Neural progenitor cell (in vitro differentiated cells): ENCODE results near the gene CDKL4. TPM values are rescaled to one million over a fixed set of nuclear protein-coding genes. Genes with fewer than 3 reads are reported as not detected.
"Not testable (repeated sequence)": the region's sequence is repeated elsewhere in the genome, so short reads cannot be mapped to it uniquely, and the experiment has no call there.

ENCODE experiments used
- DNase-seq: peaks from one replicate; pipeline ENCODE4 v3.0.0-alpha.2; 2016; ENCODE audit warnings: low spot score
- H2AFZ ChIP-seq: fragments of 200-600 bp; sonication (generic); replicated peaks from 2 replicates; pipeline ENCODE4 v1.6.1; 2016; ENCODE audit warnings: antibody characterized with exemption
- H3F3A ChIP-seq: fragments of 200-600 bp; sonication (generic); 2 replicates; pipeline ENCODE4 v1.6.1; 2016; ENCODE audit warnings: antibody characterized with exemption, low read depth
- H3K27ac ChIP-seq: fragments of 200-600 bp; sonication (generic); 2 replicates; pipeline ENCODE4 v1.5.1; 2016; ENCODE audit warnings: mild to moderate bottlenecking
- H3K27me3 ChIP-seq: fragments of 200-600 bp; sonication (generic); 2 replicates; pipeline ENCODE4 v1.6.1; 2016; ENCODE audit warnings: mild to moderate bottlenecking, moderate library complexity
- H3K36me3 ChIP-seq: fragments of 200-600 bp; sonication (generic); 2 replicates; pipeline ENCODE4 v1.5.1; 2016
- H3K4me1 ChIP-seq: fragments of 200-600 bp; sonication (generic); 2 replicates; pipeline ENCODE4 v1.6.1; 2016; ENCODE audit warnings: mixed run types
- H3K4me2 ChIP-seq: fragments of 200-600 bp; sonication (generic); 2 replicates; pipeline ENCODE4 v1.6.1; 2016
- H3K4me3 ChIP-seq: fragments of 200-600 bp; sonication (generic); 2 replicates; pipeline ENCODE4 v1.5.1; 2016
- H3K79me2 ChIP-seq: fragments of 200-600 bp; sonication (generic); 2 replicates; pipeline ENCODE4 v1.6.1; 2016; ENCODE audit warnings: low read depth
- H3K9ac ChIP-seq: fragments of 200-600 bp; sonication (generic); 2 replicates; pipeline ENCODE4 v1.6.1; 2016
- H3K9me3 ChIP-seq: fragments of 200-600 bp; sonication (generic); 2 replicates; pipeline ENCODE4 v1.5.1; 2016; ENCODE audit warnings: low read depth
- H4K20me1 ChIP-seq: fragments of 200-600 bp; sonication (generic); 2 replicates; pipeline ENCODE4 v1.6.1; 2016; ENCODE audit warnings: low read depth
- H3K27ac Mint-ChIP-seq: 3 replicates; pipeline ENCODE4 v1.8.0; 2021; ENCODE audit warnings: mixed read lengths
- H3K27me3 Mint-ChIP-seq: 2 replicates; pipeline ENCODE4 v1.8.0; 2022; ENCODE audit warnings: low read depth, mild to moderate bottlenecking, inconsistent platforms, moderate library complexity, mixed read lengths; ENCODE audit not compliant: insufficient read depth
- H3K36me3 Mint-ChIP-seq: 3 replicates; pipeline ENCODE4 v1.8.0; 2021; ENCODE audit warnings: mixed read lengths
- H3K4me1 Mint-ChIP-seq: 3 replicates; pipeline ENCODE4 v1.8.0; 2021; ENCODE audit warnings: mixed read lengths
- H3K4me3 Mint-ChIP-seq: 3 replicates; pipeline ENCODE4 v1.8.0; 2021; ENCODE audit warnings: mild to moderate bottlenecking, moderate library complexity, mixed read lengths
- H3K9me3 Mint-ChIP-seq: 3 replicates; pipeline ENCODE4 v1.8.0; 2020; ENCODE audit warnings: mixed read lengths
- EZH2 ChIP-seq: fragments of 200-600 bp; sonication (generic); IDR thresholded peaks from 2 replicates; pipeline ENCODE4 v1.6.1; 2017; ENCODE audit warnings: antibody characterized with exemption, mild to moderate bottlenecking, moderate library complexity
- EZH2phosphoT487 ChIP-seq: fragments of 200-600 bp; sonication (generic); IDR thresholded peaks from 2 replicates; pipeline ENCODE4 v1.6.1; 2017; ENCODE audit warnings: antibody characterized with exemption
- total RNA-seq: library from RNA; depleted of rRNA; stranded (reverse); fragments of >200 nt; gene quantifications from 2 replicates; pipeline ENCODE4 v1.2.3, GENCODE V29; 2015; ENCODE audit warnings: low replicate concordance
- TF ChIP-seq, protein P1 (sequence below): fragments of 200-600 bp; sonication (generic); IDR thresholded peaks from 2 replicates; pipeline ENCODE4 v1.5.1; 2017; ENCODE audit warnings: antibody characterized with exemption, mild to moderate bottlenecking

CDKL4 gene
- total RNA-seq, 1 donor from 2014 or later = not detected

DNA sequence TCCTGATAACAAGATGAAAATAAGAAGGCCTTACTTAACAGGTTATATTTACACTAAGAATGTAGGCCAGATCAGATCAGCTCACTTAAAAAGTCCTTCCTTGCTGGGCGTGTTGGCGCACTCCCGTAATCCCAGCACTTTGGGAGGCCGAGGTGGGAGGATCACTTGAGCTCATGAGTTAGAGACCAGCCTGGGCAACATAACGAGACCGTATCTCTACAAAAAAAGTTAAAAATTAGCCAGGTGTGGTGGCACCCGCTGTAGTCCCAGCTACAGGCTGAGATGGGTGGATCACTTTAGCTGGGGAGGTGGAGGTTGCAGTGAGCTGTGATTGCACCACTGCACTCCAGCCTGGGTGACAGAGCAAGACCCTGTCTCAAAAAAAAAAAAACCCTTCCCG lies 69.7 kb downstream of the CDKL4 start:
- Histone ChIP-seq H4K20me1 (no peaks in the 10 kb centered on the region), H3K4me2 (no peak overlapping the region), H3K9ac (no peak overlapping the region), H2AFZ (no peak overlapping the region), H3K4me1 (no peaks in the 10 kb centered on the region), H3K79me2 (no peaks in the 10 kb centered on the region), H3F3A (no peaks in the 10 kb centered on the region), H3K9me3 (no peaks in the 10 kb centered on the region), H3K4me3 (no peak overlapping the region), H3K27me3 (no peaks in the 10 kb centered on the region), H3K27ac (no peak overlapping the region), H3K36me3 (no peaks in the 10 kb centered on the region)
- Mint-ChIP-seq H3K36me3 (no peaks in the 10 kb centered on the region), H3K27ac (no peak overlapping the region), H3K27me3 (no peaks in the 10 kb centered on the region), H3K9me3 (no peaks in the 10 kb centered on the region), H3K4me3 (no peak overlapping the region), H3K4me1 (peaks cover 5% of the 10 kb centered on the region)
- no peak for DNase-seq
- TF ChIP-seq EZH2phosphoT487 = no peak
- TF ChIP-seq, protein P1, sequence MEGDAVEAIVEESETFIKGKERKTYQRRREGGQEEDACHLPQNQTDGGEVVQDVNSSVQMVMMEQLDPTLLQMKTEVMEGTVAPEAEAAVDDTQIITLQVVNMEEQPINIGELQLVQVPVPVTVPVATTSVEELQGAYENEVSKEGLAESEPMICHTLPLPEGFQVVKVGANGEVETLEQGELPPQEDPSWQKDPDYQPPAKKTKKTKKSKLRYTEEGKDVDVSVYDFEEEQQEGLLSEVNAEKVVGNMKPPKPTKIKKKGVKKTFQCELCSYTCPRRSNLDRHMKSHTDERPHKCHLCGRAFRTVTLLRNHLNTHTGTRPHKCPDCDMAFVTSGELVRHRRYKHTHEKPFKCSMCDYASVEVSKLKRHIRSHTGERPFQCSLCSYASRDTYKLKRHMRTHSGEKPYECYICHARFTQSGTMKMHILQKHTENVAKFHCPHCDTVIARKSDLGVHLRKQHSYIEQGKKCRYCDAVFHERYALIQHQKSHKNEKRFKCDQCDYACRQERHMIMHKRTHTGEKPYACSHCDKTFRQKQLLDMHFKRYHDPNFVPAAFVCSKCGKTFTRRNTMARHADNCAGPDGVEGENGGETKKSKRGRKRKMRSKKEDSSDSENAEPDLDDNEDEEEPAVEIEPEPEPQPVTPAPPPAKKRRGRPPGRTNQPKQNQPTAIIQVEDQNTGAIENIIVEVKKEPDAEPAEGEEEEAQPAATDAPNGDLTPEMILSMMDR = no peak
- TF ChIP-seq EZH2 = no peak

DNA sequence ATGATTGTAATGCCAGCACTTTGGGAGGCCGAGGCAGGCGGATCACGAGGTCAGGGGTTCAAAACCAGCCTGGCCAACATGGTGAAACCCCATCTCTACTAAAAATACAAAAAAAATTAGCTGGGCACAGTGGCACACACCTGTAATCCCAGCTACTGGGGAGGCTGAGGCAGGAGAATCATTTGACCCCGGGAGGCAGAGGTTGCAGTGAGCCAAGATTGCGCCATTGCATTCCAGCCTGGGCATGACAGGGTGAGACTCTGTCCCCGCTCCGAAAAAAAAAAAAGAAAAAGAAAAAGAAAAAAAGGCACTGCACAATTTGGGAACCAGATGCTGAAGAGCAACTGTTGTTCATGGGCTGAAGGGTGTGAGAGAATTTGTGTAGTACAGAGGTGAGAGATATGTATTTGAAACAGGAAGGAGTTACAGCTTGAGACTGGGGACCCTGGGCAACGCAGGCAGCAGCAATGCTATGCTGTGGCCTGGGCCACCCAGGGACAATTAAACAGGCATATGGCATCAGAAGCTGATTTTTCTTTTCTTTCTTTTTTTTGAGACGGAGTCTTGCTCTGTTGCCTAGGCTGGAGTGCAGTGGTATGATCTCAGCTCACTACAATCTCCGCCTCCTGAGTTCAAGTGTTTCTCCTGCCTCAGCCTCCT lies 71.6 kb downstream of the CDKL4 start:
- not testable (repeated sequence) for H3K4me1 Mint-ChIP-seq, H3K4me3 ChIP-seq, H3K9ac ChIP-seq, H2AFZ ChIP-seq, H3K36me3 Mint-ChIP-seq, H3K4me2 ChIP-seq, H3F3A ChIP-seq, H3K27ac ChIP-seq, H3K9me3 ChIP-seq, H3K4me1 ChIP-seq, H3K27me3 Mint-ChIP-seq, H3K27me3 ChIP-seq, DNase-seq, H3K36me3 ChIP-seq, H3K27ac Mint-ChIP-seq, H3K9me3 Mint-ChIP-seq, H3K79me2 ChIP-seq, H3K4me3 Mint-ChIP-seq, H4K20me1 ChIP-seq

DNA sequence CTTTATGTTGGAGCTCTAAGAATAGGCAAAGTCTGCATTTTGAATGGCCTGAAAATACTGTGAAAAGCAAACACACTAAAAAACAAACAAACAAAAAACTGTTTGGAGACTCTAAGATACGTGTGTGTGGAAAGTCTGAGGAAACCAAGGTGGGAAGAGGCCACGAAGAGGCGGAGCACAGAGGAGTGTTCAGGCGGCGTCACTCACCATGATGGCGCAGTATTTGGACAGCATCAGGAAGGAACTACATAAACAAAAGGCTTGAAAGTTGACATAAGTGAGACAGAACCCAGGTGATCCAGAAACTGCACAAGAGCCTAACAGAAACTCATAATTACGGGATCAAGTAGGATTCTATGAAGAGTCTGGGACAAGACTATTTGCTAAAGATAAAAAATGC lies 72.1 kb downstream of the CDKL4 start:
- Histone ChIP-seq H3K79me2 (no peaks in the 10 kb centered on the region), H3K36me3 (no peaks in the 10 kb centered on the region), H3K4me1 (no peaks in the 10 kb centered on the region), H2AFZ (peak overlapping the region; percentile 50), H3K4me2 (no peak overlapping the region), H3K9me3 (no peaks in the 10 kb centered on the region), H3K27me3 (no peaks in the 10 kb centered on the region), H3F3A (no peaks in the 10 kb centered on the region), H4K20me1 (no peaks in the 10 kb centered on the region), H3K27ac (no peak overlapping the region), H3K4me3 (no peak overlapping the region), H3K9ac (no peak overlapping the region)
- Mint-ChIP-seq H3K27me3 (no peaks in the 10 kb centered on the region), H3K4me3 (no peak overlapping the region), H3K36me3 (no peaks in the 10 kb centered on the region), H3K4me1 (peaks cover 5% of the 10 kb centered on the region), H3K9me3 (no peaks in the 10 kb centered on the region), H3K27ac (no peak overlapping the region)
- TF ChIP-seq, protein P1 = no peak
- no peak for TF ChIP-seq EZH2
- no peak for DNase-seq

DNA sequence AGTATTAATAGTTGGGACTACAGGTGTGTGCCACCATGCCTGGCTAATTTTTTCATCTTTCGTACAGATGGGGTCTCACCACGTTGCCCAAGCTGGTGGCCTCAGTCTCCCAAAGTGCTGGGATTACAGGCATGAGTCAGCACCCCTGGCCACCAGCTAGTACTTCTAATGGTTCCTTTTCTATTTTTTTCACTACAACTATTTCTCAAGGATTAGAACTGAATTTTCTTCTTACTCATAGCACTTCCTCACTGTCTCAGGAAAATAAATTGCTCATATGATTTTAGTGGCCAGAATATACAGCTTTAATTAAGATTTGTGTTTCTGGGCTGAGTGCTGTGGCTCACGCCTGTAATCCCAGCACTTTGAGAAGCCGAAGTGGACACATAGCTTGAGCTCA lies 79.7 kb downstream of the CDKL4 start:
- peaks cover 22% of the 10 kb centered on the region for H3F3A ChIP-seq
- H3K27ac Mint-ChIP-seq = no peak overlapping the region
- no peaks in the 10 kb centered on the region for H3K9me3 Mint-ChIP-seq
- H3K27me3 Mint-ChIP-seq = peaks cover 2% of the 10 kb centered on the region
- H3K27me3 ChIP-seq = no peaks in the 10 kb centered on the region
- no peak overlapping the region for H3K4me2 ChIP-seq
- H3K79me2 ChIP-seq = no peaks in the 10 kb centered on the region
- H3K9ac ChIP-seq = no peak overlapping the region
- H3K9me3 ChIP-seq = no peaks in the 10 kb centered on the region
- H3K4me3 ChIP-seq = no peak overlapping the region
- H3K4me3 Mint-ChIP-seq = no peak overlapping the region
- TF ChIP-seq EZH2 = no peak
- TF ChIP-seq EZH2phosphoT487 = no peak
- TF ChIP-seq, protein P1 = no peak
- peaks cover 12% of the 10 kb centered on the region for H3K4me1 ChIP-seq
- H3K27ac ChIP-seq = no peak overlapping the region
- DNase-seq = no peak
- H3K36me3 ChIP-seq = no peaks in the 10 kb centered on the region
- H4K20me1 ChIP-seq = no peaks in the 10 kb centered on the region
- H3K4me1 Mint-ChIP-seq = peaks cover 3% of the 10 kb centered on the region
- no peak overlapping the region for H2AFZ ChIP-seq
- no peaks in the 10 kb centered on the region for H3K36me3 Mint-ChIP-seq
